GM12891 (cell line): Measurements from ENCODE around the gene MPL.

Experiments used
- PAX5 ChIP-seq: IDR thresholded peaks from 2 replicates; pipeline ENCODE4 v1.6.1; 2011; ENCODE audit warnings: low read length, moderate library complexity, mild to moderate bottlenecking; ENCODE audit not compliant: insufficient read depth, severe bottlenecking
- POLR2A ChIP-seq: IDR thresholded peaks from 2 replicates; pipeline ENCODE4 v1.6.1; 2011; ENCODE audit warnings: low read depth, low read length, control low read depth
- SPI1 ChIP-seq: IDR thresholded peaks from 2 replicates; pipeline ENCODE4 v1.6.1; 2011; ENCODE audit warnings: low read depth, low read length, control low read depth

DNA sequence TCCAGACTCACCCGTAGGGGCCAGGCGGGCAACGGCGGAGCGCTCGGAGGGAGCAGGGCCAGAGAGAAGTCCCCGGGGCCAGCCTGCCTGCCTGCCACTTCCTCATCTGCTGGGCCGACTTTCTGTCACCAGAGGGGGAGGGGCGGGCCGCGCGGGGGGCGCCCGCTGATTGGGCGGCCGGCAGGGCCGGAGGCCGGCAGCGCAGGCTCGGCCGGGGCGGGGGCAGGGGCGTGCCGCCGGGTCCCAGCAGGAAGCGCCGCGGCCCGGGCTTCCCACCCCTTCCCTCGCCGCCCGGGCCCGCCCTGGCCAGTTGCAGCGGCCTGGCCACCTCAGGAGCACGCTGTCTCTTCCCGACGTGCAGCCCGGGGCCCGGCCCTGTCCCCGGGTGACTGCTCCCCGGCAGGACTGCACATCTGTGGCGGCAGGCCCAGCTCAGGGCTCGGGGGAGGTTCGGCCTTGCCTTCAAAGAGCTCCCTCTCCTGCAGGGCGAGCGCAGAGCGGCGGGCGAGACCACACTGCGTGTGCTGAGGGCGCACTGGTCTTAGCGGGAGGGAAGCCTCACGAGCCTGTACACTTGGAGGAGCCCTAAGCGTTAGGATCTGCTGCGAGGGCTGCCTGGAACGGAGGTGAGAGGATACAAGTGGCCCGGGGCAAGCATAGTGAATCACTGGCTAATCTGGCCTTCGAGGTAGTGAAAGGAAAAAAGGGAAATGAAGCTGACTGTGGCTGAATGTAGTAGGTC is 30.5 kb downstream of the MPL start, which contains the start of gene ELOVL1:
- no peak for TF ChIP-seq PAX5
- TF ChIP-seq POLR2A = peak; percentile 86
- TF ChIP-seq SPI1 = peak; percentile 91
